NCI-H2196 treated with DMSO at 0.1 percent for 48 hours (cell line): ENCODE measurements around the gene CYP17A1.

ENCODE experiments used
- DNase-seq: peaks from one replicate; lab custom pipeline; 2025; ENCODE audit not compliant: unreplicated experiment; lab: John Stamatoyannopoulos, UW

The CYP17A1 gene

GRCh38 chr10:102811346-102811745, 25.9 kb downstream of the CYP17A1 start:
- DNase-seq, result no peak

GRCh38 chr10:102808380-102808779, 28.8 kb downstream of the CYP17A1 start:
- DNase-seq, result no peak

GRCh38 chr10:102804382-102805055, 32.7 kb downstream of the CYP17A1 start:
- DNase-seq, result no peak

GRCh38 chr10:102802920-102803534, 34.2 kb downstream of the CYP17A1 start:
- no peak for DNase-seq

- no peak for DNase-seq
These were observed 35.2 kb downstream of the CYP17A1 start for GRCh38 chr10:102801978-102802377.

- DNase-seq, result no peak
These were observed 35.7 kb downstream of the CYP17A1 start for GRCh38 chr10:102801496-102801895.

GRCh38 chr10:102800611-102801335, 36.4 kb downstream of the CYP17A1 start:
- no peak for DNase-seq

- DNase-seq, result no peak
These were observed 37.3 kb downstream of the CYP17A1 start for GRCh38 chr10:102799691-102800471.

- DNase-seq, result no peak
These were observed 40.6 kb downstream of the CYP17A1 start for GRCh38 chr10:102796407-102797176.

- no peak for DNase-seq
These were observed 41.5 kb downstream of the CYP17A1 start for GRCh38 chr10:102795453-102796406.

- no peak for DNase-seq
These were observed 45.3 kb downstream of the CYP17A1 start for GRCh38 chr10:102791754-102792395.

GRCh38 chr10:102785818-102786217, 51.4 kb downstream of the CYP17A1 start:
- DNase-seq, result no peak

GRCh38 chr10:102783568-102783967, 53.6 kb downstream of the CYP17A1 start:
- DNase-seq, result no peak

GRCh38 chr10:102782673-102783551, 54.3 kb downstream of the CYP17A1 start:
- no peak for DNase-seq

- no peak for DNase-seq
These were observed 55.2 kb downstream of the CYP17A1 start for GRCh38 chr10:102781921-102782557.

- DNase-seq, result no peak
These were observed 55.9 kb downstream of the CYP17A1 start for GRCh38 chr10:102781090-102781920.
